NCI-H345 treated with DMSO at 0.1 percent for 48 hours (cell line): ENCODE results near the gene NPLOC4.
"Not testable (repeated sequence)": the region's sequence is repeated elsewhere in the genome, so short reads cannot be mapped to it uniquely, and the experiment has no call there.

Source experiments
- DNase-seq: peaks from one replicate; lab custom pipeline; 2025; ENCODE audit not compliant: unreplicated experiment; lab: John Stamatoyannopoulos, UW

NPLOC4 gene

GRCh38 chr17:81589612-81590011 is 47.3 kb downstream of the NPLOC4 start:
- no peak for DNase-seq

- DNase-seq: no peak
Measured at GRCh38 chr17:81586096-81586495, 50.8 kb downstream of the NPLOC4 start.

- not testable (repeated sequence) for DNase-seq
Measured at GRCh38 chr17:81584771-81585170, 52.1 kb downstream of the NPLOC4 start.

GRCh38 chr17:81583589-81584342 is 53.1 kb downstream of the NPLOC4 start:
- no peak for DNase-seq

GRCh38 chr17:81582749-81583148 is 54.2 kb downstream of the NPLOC4 start:
- DNase-seq: no peak

GRCh38 chr17:81582341-81582740 is 54.6 kb downstream of the NPLOC4 start:
- DNase-seq: no peak

- no peak for DNase-seq
Measured at GRCh38 chr17:81581758-81582157, 55.2 kb downstream of the NPLOC4 start.

GRCh38 chr17:81580481-81580880 is 56.4 kb downstream of the NPLOC4 start:
- DNase-seq: no peak

- no peak for DNase-seq
Measured at GRCh38 chr17:81579821-81580321, 57.0 kb downstream of the NPLOC4 start.

- no peak for DNase-seq
Measured at GRCh38 chr17:81579298-81579697, 57.6 kb downstream of the NPLOC4 start.

- no peak for DNase-seq
Measured at GRCh38 chr17:81578561-81579225, 58.2 kb downstream of the NPLOC4 start.

- no peak for DNase-seq
Measured at GRCh38 chr17:81578038-81578441, 58.9 kb downstream of the NPLOC4 start.

GRCh38 chr17:81577278-81578000 is 59.5 kb downstream of the NPLOC4 start:
- no peak for DNase-seq

GRCh38 chr17:81576621-81577277 is 60.2 kb downstream of the NPLOC4 start:
- DNase-seq: no peak

- no peak for DNase-seq
Measured at GRCh38 chr17:81575836-81576235, 61.1 kb downstream of the NPLOC4 start.

- no peak for DNase-seq
Measured at GRCh38 chr17:81574643-81574956, 62.3 kb downstream of the NPLOC4 start.

- DNase-seq: no peak
Measured at GRCh38 chr17:81573794-81574642, 62.9 kb downstream of the NPLOC4 start.

- no peak for DNase-seq
Measured at GRCh38 chr17:81572563-81573168, 64.2 kb downstream of the NPLOC4 start.

GRCh38 chr17:81570964-81571363 is 65.9 kb downstream of the NPLOC4 start:
- DNase-seq: no peak

GRCh38 chr17:81569986-81570514 is 66.9 kb downstream of the NPLOC4 start:
- no peak for DNase-seq
